Heart right ventricle (tissue), 16 donors: ENCODE measurements around the gene BIRC7. TPM values are rescaled to one million over a fixed set of nuclear protein-coding genes. Genes with fewer than 3 reads are reported as not detected.
A peak's percentile ranks its signal among the peaks of the same experiment; 100 is the strongest.

Experiments
- ATAC-seq, 8 donors: fragments of 200-7000 bp; cut with Tn5 transposase; one replicate each; pipeline ENCODE4 v1.9.1; 2020; ENCODE audit warnings: mild to moderate bottlenecking in 8 of 8, moderate library complexity in 8 of 8, moderate number of reproducible peaks in 1 of 8
- DNase-seq, 2 donors: peaks; one replicate each; pipeline ENCODE4 v3.0.0-alpha.2; 2020
- H3K27ac ChIP-seq, 10 donors: fragments of 200-600 bp; sonication (generic) in 2 of 10; one replicate each; pipeline versions ENCODE4 v1.5.0 to v1.8.0; 2020 to 2022; ENCODE audit warnings: mild to moderate bottlenecking in 3 of 10
- H3K27me3 ChIP-seq, 7 donors: fragments of 200-600 bp; one replicate each; pipeline ENCODE4 v1.8.0; 2021 to 2022; ENCODE audit warnings: mild to moderate bottlenecking in 2 of 7
- H3K36me3 ChIP-seq, 9 donors: fragments of 200-600 bp; sonication (generic) in 1 of 9; one replicate each; pipeline versions ENCODE4 v1.5.0 to v1.8.0; 2020 to 2022; ENCODE audit warnings: mild to moderate bottlenecking in 2 of 9
- H3K4me1 ChIP-seq, 9 donors: fragments of 200-600 bp; sonication (generic) in 1 of 9; one replicate each; pipeline versions ENCODE4 v1.5.0 to v1.8.0; 2020 to 2022; ENCODE audit warnings: mild to moderate bottlenecking in 4 of 9
- H3K4me3 ChIP-seq, 10 donors: fragments of 200-600 bp; sonication (generic) in 2 of 10; one replicate each; pipeline versions ENCODE4 v1.5.0 to v1.8.0; 2020 to 2022; ENCODE audit warnings: mild to moderate bottlenecking in 7 of 10, moderate library complexity in 2 of 10
- H3K9me3 ChIP-seq, 11 donors: fragments of 200-600 bp in 10 of 11; sonication (generic) in 2 of 11; one replicate each; pipeline versions ENCODE4 v1.5.0 to v1.8.0; 2013 to 2022; ENCODE audit warnings: mild to moderate bottlenecking in 2 of 11, control low read depth in 1 of 11, moderate library complexity in 1 of 11
- WGBS, 2 donors: extraction: QIAGEN DNeasy Blood & Tissue Kit; methylation state at CpG; one replicate each; pipeline ENCODE4 v1.1.7; 2013; ENCODE audit warnings: inconsistent platforms in 1 of 2; 5-methylcytosine and 5-hydroxymethylcytosine counted together
- intact Hi-C, 10 donors: fragments of 100-400 bp; cut with DNase I; formaldehyde crosslinking; loops; one replicate each; pipeline versions ENCODE4 v1.11.1 to v1.14.2; 2022
- polyA plus RNA-seq, 2 donors: library from polyadenylated mRNA; stranded (reverse); fragments of 200-250 nt; gene quantifications; one replicate each; pipeline ENCODE4 v1.2.3, GENCODE V29; 2013
- total RNA-seq, 10 donors: library from RNA; stranded (reverse); fragmentation: NEBNext Ultra II Directional in 3 of 10; extraction: Animal tissue kit (Norgen Biotek cat#: 25700) in 3 of 10; gene quantifications; one replicate each; pipeline versions ENCODE4 v1.2.1 to v1.2.4, GENCODE V29; 2021 to 2023
- TF ChIP-seq, protein P1 (sequence below), 9 donors: fragments of 200-600 bp; sonication (generic) in 2 of 9; IDR thresholded peaks; one replicate each; pipeline versions ENCODE4 v1.5.0 to v1.8.0; 2021 to 2022; ENCODE audit warnings: antibody characterized with exemption in 9 of 9, mild to moderate bottlenecking in 5 of 9, moderate library complexity in 1 of 9
- donor health status: Arrhythmogenic right ventricular cardiomyopathy.
- donor health status: ischemic (EF 13 %, LVEDD 7.1; RV severe dilation, severe dysfunction).
- donor health status: healthy with polysubstance abuse.
- donor health status: DM: no; HTN: yes; CAD: no.
- donor health status: DM: no; HTN: no; CAD: no.
- donor health status: ischemic (EF 25% LVEDD 6.9; RV normal size, moderate dysfunction).
- donor health status: ischemic (EF 25% LVEDD 5.7; RV mildly dilated, moderate dysfunction).
- donor health status: healthy.
- donor health status: DM: yes; HTN: yes; CAD: no.
- donor health status: Ischemic cardiomyopathy.
- donor health status: ischemic (EF 35%, LVEDD 5.7; RV mildly dilated, moderate dysfunction).
- donor health status: nonischemic (EF 11% LVEDD 7.7; RV severe dilation, severe dysfunction).
- donor health status: DM: yes; HTN: yes; CAD: no.
- donor health status: PGD.
- donor health status: ischemic (EF 29% LVEDD 5.4; RV normal size, mild dysfunction).
- donor health status: nonischemic (EF 23%, LVEDD 6.1; RV moderate dilation, normal function).

BIRC7 gene
- total and polyA plus RNA-seq, 12 donors, result 0.21 to 2.1 (median 0.37) TPM; not detected in 7

DNA sequence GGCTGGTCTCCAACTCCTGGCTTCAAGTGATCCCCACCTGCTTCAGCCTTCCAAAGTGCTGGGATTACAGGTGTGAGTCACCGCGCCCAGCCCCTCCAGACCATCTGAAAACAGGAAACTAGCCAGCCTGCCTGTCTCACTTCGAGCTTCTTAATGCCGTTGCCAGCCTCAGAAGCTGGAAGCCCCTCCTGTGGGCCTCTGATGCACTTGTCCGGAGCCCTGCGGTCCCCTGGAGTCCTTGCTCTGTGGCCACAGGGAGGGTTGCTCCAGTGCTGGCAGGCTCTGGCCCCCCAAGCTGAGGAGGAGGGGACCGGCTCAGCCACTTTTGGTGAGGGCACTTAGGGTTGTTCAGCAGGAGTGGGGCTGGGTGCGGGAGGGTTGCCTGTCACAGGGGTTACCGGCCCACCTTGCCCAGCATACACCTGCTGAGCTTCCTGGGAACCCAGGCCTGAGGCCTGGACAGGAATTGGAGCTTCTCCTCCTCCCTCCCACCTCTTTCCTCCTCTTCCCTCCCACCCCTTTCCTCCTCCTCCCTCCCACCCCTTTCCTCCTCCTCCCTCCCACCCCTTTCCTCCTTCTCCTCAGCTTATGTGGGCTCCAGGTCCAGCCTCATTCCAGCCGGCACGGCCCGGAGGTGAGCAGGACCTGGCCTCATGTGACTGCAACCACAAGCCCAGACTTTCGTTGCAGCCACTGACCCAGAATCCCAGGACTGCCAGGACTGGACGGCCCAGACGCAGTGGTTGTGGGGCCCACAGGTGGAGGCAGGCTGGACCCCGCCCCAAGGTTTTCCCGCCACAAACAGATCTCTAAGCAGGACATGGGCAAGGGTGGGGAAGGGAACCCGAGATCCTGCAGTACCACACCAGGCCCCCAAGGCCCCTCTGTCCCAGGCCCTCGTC, 9.4 kb upstream of the BIRC7 start:
- Histone ChIP-seq H3K4me1 (peaks cover 0 to 22% (median 9%) of the 10 kb centered on the region in 9 donors), H3K27me3 (peaks cover 0 to 30% (median 18%) of the 10 kb centered on the region in 7 donors), H3K27ac (no peak overlapping the region), H3K4me3 (no peak overlapping the region), H3K9me3 (no peaks in the 10 kb centered on the region), H3K36me3 (no peaks in the 10 kb centered on the region)
- ATAC-seq (no peak), DNase-seq (no peak)
- intact Hi-C loops, result no loop called here
- WGBS, 2 donors, result 77 to 79% methylated on average over 19 of the region's 19 CpGs
- TF ChIP-seq, protein P1, sequence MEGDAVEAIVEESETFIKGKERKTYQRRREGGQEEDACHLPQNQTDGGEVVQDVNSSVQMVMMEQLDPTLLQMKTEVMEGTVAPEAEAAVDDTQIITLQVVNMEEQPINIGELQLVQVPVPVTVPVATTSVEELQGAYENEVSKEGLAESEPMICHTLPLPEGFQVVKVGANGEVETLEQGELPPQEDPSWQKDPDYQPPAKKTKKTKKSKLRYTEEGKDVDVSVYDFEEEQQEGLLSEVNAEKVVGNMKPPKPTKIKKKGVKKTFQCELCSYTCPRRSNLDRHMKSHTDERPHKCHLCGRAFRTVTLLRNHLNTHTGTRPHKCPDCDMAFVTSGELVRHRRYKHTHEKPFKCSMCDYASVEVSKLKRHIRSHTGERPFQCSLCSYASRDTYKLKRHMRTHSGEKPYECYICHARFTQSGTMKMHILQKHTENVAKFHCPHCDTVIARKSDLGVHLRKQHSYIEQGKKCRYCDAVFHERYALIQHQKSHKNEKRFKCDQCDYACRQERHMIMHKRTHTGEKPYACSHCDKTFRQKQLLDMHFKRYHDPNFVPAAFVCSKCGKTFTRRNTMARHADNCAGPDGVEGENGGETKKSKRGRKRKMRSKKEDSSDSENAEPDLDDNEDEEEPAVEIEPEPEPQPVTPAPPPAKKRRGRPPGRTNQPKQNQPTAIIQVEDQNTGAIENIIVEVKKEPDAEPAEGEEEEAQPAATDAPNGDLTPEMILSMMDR (IDR thresholded peaks at IDR 0.05), result no peak

DNA sequence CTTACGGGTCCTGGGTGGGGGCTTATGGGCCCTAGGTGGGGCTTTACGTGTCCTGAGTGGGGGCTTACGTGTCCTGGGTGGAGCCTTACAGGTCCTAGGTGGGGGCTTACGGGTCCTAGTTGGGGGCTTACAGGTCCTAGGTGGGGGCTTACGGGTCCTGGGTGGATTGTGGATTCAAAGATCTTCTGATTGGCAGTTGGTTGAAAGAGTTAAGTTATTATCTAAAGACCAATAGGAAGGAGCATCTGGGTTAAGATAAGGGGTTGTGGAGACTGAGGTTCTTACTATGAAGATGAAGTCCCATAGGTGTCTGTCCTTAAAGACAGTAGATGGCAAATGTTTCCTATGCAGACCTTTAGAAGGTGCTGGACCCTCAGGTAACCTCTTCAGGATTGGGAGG, 8.4 kb upstream of the BIRC7 start:
- H3K4me3 ChIP-seq, result no peak overlapping the region
- ATAC-seq, result no peak
- no peak overlapping the region for H3K27ac ChIP-seq
- H3K36me3 ChIP-seq, result no peaks in the 10 kb centered on the region
- intact Hi-C loops, result no loop called here
- TF ChIP-seq, protein P1 (IDR thresholded peaks at IDR 0.05), result no peak
- WGBS, 2 donors, result 92 to 96% methylated on average over 5 of the region's 5 CpGs
- peaks cover 0 to 22% (median 9%) of the 10 kb centered on the region in 9 donors for H3K4me1 ChIP-seq
- H3K9me3 ChIP-seq, result no peaks in the 10 kb centered on the region
- H3K27me3 ChIP-seq, result peaks cover 0 to 38% (median 23%) of the 10 kb centered on the region in 7 donors
- DNase-seq, result no peak

DNA sequence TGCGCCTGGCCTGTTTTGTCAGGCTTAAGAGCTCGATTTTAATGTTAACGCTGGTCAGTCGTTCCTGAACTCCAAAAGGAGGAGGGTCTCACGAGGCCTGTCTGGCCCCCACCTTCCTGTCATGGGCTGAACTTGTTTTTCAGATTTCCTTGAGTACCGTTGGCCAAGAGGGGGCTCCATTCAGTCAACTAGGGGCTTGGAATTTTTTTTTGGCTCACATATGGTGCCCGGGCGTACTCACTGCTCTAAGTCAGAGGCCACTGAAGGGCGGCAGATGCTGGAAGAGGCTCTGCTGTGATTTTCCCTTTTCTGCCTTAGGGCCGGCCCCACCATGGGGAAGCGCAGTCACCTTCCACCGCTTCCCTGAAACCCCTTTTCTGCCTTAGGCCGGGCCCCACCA, 6.9 kb upstream of the BIRC7 start:
- H3K36me3 ChIP-seq, result no peaks in the 10 kb centered on the region
- H3K27ac ChIP-seq, result no peak overlapping the region
- TF ChIP-seq, protein P1 (IDR thresholded peaks at IDR 0.05), result no peak
- DNase-seq, result no peak
- ATAC-seq, result no peak
- peaks cover 0 to 22% (median 9%) of the 10 kb centered on the region in 9 donors for H3K4me1 ChIP-seq
- intact Hi-C loops, result no loop called here
- no peaks in the 10 kb centered on the region for H3K9me3 ChIP-seq
- H3K4me3 ChIP-seq, result no peak overlapping the region
- WGBS, 2 donors, result 50 to 60% methylated on average over 13 of the region's 13 CpGs
- peaks cover 0 to 49% (median 32%) of the 10 kb centered on the region in 7 donors for H3K27me3 ChIP-seq

DNA sequence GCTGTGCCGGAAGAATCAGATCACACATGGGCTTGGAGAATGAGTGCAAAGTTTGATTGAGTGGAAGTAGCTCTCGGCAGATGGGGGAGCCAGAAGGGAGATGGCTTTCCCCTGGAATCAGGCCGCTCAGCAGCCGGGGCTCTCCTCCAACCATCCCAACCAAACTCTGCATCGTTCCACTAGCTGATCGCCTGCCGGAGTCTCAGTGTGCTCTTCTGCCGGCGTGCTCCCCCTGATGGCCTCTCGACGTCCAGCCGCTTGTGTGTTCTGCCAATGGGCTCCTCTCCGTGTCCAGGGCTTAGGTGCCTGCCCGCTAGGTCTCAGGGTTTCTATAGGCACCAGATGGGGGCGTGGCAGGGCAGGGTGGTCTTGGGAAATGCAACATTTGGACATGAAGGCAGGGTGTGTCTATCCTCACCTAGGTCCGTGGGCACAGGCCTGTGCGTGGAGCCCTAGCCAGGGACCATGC, 4.9 kb upstream of the BIRC7 start:
- 11 to 12% methylated on average over 17 of the region's 17 CpGs for WGBS, 2 donors
- peak; percentile 66 to 90 (median 82) for ATAC-seq
- intact Hi-C loops, result loop anchor here in 4 of 10 donors (2.0 to 5.0 kb wide), 2 partner anchors 174 kb away; no protein-coding TSS in a partner anchor
- DNase-seq, result peak; percentile 47 to 58
- Histone ChIP-seq H3K4me1 (peaks cover 0 to 10% (median 4%) of the 10 kb centered on the region in 9 donors), H3K9me3 (no peaks in the 10 kb centered on the region), H3K27ac (no peak overlapping the region), H3K4me3 (no peak overlapping the region), H3K27me3 (peaks cover 0 to 62% (median 46%) of the 10 kb centered on the region in 7 donors), H3K36me3 (no peaks in the 10 kb centered on the region)
- TF ChIP-seq, protein P1 (IDR thresholded peaks at IDR 0.05), result peak; percentile 15 to 66 (median 55)
